Fibroblast of pulmonary artery (primary cell): ENCODE data around the gene ARHGAP45.

Experiments
- DNase-seq: peaks from one replicate; pipeline ENCODE4 v3.0.0-alpha.2; 2010; ENCODE audit warnings: low read depth
- H3K4me3 ChIP-seq: replicated peaks from 2 replicates; pipeline ENCODE4 v1.5.1; 2011; ENCODE audit warnings: low read depth, mild to moderate bottlenecking, control low read depth, low read length, moderate library complexity
- TF ChIP-seq, protein P1 (sequence below): IDR thresholded peaks from 2 replicates; pipeline ENCODE4 v1.5.1; 2011; ENCODE audit warnings: mild to moderate bottlenecking, control low read depth, low read length, inconsistent platforms; ENCODE audit errors: missing control alignments

The ARHGAP45 gene

GRCh38 chr19:1047696-1048147 is 19.2 kb upstream of the ARHGAP45 start:
- no peak overlapping the region for H3K4me3 ChIP-seq
- TF ChIP-seq, protein P1, sequence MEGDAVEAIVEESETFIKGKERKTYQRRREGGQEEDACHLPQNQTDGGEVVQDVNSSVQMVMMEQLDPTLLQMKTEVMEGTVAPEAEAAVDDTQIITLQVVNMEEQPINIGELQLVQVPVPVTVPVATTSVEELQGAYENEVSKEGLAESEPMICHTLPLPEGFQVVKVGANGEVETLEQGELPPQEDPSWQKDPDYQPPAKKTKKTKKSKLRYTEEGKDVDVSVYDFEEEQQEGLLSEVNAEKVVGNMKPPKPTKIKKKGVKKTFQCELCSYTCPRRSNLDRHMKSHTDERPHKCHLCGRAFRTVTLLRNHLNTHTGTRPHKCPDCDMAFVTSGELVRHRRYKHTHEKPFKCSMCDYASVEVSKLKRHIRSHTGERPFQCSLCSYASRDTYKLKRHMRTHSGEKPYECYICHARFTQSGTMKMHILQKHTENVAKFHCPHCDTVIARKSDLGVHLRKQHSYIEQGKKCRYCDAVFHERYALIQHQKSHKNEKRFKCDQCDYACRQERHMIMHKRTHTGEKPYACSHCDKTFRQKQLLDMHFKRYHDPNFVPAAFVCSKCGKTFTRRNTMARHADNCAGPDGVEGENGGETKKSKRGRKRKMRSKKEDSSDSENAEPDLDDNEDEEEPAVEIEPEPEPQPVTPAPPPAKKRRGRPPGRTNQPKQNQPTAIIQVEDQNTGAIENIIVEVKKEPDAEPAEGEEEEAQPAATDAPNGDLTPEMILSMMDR: no peak
- DNase-seq: no peak

DNA sequence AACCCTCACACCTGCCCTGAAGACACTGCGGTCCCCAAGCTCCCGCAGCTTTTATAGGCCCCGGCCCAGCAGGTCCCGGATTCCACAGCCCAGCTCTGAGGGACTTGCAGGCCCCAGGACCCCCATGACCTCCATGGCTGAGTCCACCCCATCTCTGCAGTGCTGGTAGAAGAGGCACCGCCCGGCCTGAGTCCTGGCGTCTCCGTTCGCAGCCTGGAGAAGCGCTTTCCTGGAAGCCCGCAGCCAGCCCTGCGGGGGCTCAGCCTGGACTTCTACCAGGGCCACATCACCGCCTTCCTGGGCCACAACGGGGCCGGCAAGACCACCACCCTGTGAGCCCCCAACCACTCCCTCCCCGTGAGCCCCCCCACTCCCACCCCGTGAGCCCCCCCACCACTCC is 17.9 kb upstream of the ARHGAP45 start:
- no peak for DNase-seq
- TF ChIP-seq, protein P1: no peak
- H3K4me3 ChIP-seq: no peak overlapping the region

DNA sequence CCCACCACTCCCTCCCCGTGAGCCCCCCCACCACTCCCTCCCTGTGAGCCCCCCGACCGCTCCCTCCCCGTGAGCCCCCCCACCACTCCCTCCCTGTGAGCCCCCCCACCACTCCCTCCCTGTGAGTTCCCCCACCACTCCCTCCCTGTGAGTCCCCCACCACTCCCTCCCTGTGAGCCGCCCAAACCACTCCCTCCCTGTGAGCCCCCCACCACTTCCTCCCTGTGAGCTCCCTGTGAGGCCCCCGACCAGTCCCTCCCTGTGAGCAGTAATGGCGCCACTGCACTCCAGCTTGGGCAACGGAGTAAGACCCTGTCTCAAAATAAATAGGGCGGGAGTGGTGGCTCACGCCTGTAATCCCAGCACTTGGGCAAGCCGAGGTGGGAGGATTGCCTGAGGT is 17.2 kb upstream of the ARHGAP45 start:
- DNase-seq: no peak
- TF ChIP-seq, protein P1: no peak
- H3K4me3 ChIP-seq: no peak overlapping the region

DNA sequence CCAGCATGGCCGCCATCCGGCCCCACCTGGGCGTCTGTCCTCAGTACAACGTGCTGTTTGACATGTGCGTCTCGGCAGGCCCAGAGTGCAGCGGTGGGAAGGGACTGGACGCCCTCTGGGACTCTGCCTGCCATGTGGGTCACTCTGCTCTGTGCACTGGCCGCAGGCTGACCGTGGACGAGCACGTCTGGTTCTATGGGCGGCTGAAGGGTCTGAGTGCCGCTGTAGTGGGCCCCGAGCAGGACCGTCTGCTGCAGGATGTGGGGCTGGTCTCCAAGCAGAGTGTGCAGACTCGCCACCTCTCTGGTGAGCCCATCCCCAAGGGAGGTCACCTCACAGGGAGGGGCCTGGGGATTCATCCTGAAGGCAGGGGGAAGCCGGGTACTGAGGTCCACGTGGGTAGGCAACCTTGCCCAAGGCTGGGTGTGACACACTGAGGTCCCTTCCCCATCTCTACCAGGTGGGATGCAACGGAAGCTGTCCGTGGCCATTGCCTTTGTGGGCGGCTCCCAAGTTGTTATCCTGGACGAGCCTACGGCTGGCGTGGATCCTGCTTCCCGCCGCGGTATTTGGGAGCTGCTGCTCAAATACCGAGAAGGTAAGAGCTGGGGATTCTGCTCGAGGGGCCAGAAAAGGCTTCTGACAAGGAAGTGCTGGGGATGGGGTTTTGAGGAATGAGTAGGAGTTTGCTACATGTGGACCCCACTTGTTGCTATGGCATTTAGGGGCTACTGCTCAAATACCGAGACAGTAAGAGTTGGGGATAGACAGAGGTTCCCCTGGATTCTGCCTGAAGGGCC is 15.8 kb upstream of the ARHGAP45 start:
- TF ChIP-seq, protein P1: no peak
- no peak overlapping the region for H3K4me3 ChIP-seq

GRCh38 chr19:1051791-1052190 is 15.2 kb upstream of the ARHGAP45 start:
- no peak overlapping the region for H3K4me3 ChIP-seq
- no peak for DNase-seq
- TF ChIP-seq, protein P1: no peak

More for the DNA sequence above, 15.8 kb upstream of the ARHGAP45 start:
- DNase-seq: no peak

DNA sequence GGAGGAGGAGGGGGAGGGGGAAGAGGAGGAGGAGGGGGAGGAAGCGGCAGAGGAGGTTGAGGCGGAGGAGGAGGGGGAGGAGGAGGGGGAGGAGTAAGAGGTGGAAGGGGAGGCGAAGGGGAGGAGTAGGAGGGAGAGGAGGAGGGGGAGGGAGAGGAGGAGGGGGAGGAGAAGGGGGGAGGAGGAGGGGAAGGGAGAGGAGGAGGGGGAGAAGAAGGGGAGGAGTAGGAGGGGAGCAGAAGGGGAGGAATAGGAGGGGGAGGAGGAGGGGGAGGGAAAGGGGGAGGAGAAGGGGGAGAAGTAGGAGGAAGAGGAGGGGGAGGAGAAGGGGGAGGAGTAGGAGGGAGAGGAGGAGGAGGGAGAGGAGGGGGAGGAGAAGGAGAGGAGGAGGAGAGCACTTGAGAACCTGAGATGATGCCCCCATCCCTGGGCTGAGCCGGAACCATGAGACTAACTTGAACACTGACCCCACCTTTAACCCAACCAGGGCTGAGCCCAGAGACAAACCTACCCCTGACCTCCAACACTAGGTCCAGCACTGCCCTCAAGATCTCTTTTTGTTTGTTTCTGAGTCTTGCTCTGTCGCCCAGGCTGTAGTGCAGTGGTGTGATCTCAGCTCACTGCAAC is 14.5 kb upstream of the ARHGAP45 start:
- DNase-seq: no peak
- no peak overlapping the region for H3K4me3 ChIP-seq
- TF ChIP-seq, protein P1: no peak
